DMS114 treated with DMSO at 0.1 percent for 48 hours (cell line): Measurements from ENCODE around the gene TMED10.
"Not testable (repeated sequence)": the region's sequence is repeated elsewhere in the genome, so short reads cannot be mapped to it uniquely, and the experiment has no call there.

Source experiments
- DNase-seq: peaks from one replicate; lab custom pipeline; 2025; ENCODE audit not compliant: unreplicated experiment; lab: John Stamatoyannopoulos, UW

The TMED10 gene

GRCh38 chr14:75191100-75191499, 14.7 kb upstream of the TMED10 start:
- DNase-seq = no peak

- DNase-seq = no peak
These were observed 13.6 kb upstream of the TMED10 start for GRCh38 chr14:75190023-75190422.

- no peak for DNase-seq
These were observed 12.3 kb upstream of the TMED10 start for GRCh38 chr14:75188520-75189268.

GRCh38 chr14:75188086-75188485, 11.7 kb upstream of the TMED10 start:
- no peak for DNase-seq

GRCh38 chr14:75186953-75187352, 10.5 kb upstream of the TMED10 start:
- DNase-seq = no peak

GRCh38 chr14:75185251-75186040, 9.0 kb upstream of the TMED10 start:
- DNase-seq = no peak

- DNase-seq = no peak
These were observed 8.1 kb upstream of the TMED10 start for GRCh38 chr14:75184492-75184891.

GRCh38 chr14:75184039-75184438, 7.6 kb upstream of the TMED10 start:
- DNase-seq = no peak

GRCh38 chr14:75183225-75183624, 6.8 kb upstream of the TMED10 start:
- DNase-seq = no peak

GRCh38 chr14:75182821-75183220, 6.4 kb upstream of the TMED10 start:
- DNase-seq = no peak

GRCh38 chr14:75182163-75182562, 5.8 kb upstream of the TMED10 start:
- DNase-seq = not testable (repeated sequence)

- no peak for DNase-seq
These were observed 5.1 kb upstream of the TMED10 start for GRCh38 chr14:75181293-75182062.

- DNase-seq = no peak
These were observed 703 bp downstream of the TMED10 start for GRCh38 chr14:75175677-75176141.

- DNase-seq = no peak
These were observed 2.3 kb downstream of the TMED10 start for GRCh38 chr14:75174066-75174465.

- no peak for DNase-seq
These were observed 5.6 kb downstream of the TMED10 start for GRCh38 chr14:75170772-75171171.

GRCh38 chr14:75168586-75169335, 7.7 kb downstream of the TMED10 start:
- no peak for DNase-seq

- DNase-seq = no peak
These were observed 9.1 kb downstream of the TMED10 start for GRCh38 chr14:75167325-75167724.

GRCh38 chr14:75165586-75166391, 10.6 kb downstream of the TMED10 start:
- no peak for DNase-seq

GRCh38 chr14:75164809-75165208, 11.6 kb downstream of the TMED10 start:
- no peak for DNase-seq

GRCh38 chr14:75163677-75164076, 12.7 kb downstream of the TMED10 start:
- no peak for DNase-seq
